HG02678 (cell line): ENCODE data around the gene ASPG.

Experiments
- ATAC-seq: cut with Tn5 transposase; IDR thresholded peaks from one replicate; pipeline ENCODE4 v1.9.1; 2021; ENCODE audit warnings: mild to moderate bottlenecking, moderate library complexity; ENCODE audit not compliant: unreplicated experiment

ASPG gene

DNA sequence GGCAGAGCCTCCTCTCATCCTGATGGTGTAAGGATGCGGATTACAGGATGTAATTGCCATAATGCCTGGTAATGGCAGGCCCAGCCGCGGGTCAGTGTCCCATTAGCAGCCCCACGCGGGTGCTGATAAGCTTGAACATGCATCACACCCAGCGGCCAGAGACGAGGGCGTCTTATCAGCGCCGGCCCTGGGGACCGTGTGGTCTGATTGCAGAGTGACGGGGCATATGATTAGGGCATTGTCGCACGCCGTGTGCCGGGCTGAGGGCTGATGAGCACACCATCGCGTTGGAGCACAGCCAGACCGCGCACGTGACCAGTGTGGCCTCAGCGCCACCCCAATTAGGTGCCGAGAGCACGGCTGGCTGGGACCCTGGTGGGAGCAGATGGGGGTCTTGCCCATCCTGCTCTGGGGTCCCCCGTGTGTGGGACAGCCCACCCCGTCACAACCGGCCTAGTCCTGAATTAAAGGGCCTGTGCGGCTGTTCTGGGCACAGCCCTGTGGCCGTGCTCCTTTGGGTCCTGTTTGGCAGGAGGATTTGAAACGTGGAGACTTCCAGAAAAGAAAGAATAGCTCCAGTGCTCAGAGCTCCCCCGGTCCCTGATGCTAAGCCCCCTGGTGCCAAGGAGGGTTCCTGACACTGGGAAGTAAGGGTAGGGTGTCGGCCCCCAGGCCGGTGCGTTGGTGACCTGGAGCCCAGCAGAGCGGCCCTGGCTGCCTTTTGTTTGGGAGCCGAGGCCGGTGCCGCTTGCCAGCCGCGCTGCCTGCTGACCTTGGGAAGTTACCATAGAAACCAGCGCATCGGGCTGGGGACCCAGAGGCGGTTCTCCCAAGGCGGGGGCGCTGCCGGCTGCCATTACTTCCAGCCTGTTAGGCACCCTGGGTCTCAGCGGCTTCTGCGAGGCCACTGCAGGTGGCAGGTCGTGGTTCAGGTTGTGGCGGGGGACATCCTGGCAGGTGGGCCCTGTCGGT, 73.6 kb downstream of the ASPG start:
- ATAC-seq = no peak

DNA sequence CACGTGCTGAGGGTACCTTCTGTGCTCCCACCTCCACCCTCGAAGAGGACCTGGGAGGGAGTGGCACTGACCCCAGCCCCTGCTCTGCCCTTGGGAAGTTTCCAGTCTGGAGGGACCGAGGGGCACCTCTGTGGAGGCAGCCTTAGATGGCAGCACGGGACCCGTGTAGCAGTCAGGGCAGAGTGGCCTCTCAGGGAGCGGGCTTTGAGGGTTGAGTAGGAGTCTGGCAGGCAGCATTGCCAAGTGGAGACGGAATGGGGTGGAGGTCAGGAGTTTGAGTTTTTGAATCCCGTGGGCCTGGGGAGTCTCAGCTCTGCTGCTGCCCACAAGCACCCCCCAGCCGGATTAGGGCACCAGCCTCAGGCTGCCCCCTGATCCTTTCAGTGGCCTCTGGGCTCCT, 74.5 kb downstream of the ASPG start:
- ATAC-seq = no peak

- ATAC-seq = no peak
Observed at GRCh38 chr14:104161602-104162367, 76.3 kb downstream of the ASPG start.

DNA sequence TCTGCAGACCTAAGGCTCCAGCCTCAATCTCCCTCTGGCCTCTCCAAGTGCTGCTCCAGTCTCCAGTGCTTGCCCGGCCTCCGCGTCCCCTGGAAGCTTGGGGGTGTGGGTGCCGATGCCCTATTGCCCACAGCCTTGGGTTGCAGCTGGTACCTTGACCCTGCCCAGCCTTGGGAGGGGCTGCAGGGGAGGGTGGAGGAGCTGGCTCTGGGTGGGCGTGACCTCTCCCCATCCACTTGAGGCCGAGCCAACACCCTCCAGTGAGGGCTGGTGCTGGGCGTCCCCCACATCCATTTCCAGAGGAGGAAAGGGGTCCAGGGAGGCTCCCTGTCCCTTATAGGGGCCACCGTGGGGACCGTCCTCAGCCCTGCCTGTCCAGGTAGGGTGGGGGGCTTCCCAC, 77.0 kb downstream of the ASPG start:
- ATAC-seq = no peak

DNA sequence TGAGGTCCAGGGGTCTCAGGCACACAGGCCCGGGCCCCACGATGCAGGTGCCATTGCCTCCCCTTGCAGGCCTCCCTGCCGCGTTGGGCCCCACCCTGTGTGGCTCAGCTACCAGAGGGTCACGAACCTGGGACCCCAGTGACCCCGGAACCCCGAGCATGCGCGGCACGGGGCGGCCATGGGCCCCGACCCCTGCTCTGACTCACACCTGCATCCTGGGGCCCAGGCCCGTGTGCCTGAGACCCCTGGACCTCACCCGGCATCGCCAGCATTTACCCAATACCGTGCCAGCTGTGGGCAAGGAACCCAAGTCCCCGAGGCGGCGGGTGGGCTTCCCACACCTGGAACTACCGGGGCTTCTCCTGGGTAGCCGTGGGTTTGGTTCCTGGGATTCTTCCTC, 78.0 kb downstream of the ASPG start:
- no peak for ATAC-seq

- no peak for ATAC-seq
Observed at GRCh38 chr14:104164041-104164440, 78.5 kb downstream of the ASPG start.

DNA sequence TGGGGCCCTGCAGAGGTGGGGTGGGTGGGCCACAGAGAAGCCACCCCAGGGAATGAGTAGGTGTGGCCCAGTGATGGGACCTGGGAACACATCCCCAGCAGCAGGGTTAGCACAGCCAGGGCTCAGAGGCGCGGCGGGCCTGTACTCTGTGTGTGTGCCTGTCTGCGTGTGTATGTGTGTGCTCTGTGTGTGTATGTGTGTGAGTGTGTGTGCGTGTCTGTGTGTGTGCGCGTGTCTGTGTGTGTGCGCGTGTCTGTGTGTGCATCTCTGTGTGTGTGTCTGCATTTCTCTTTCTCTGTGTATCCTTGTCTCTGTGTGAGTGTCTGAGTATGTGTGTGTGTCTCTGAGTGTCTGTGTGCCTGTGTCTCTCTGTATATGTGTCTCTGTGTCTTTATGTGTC, 79.0 kb downstream of the ASPG start:
- no peak for ATAC-seq
